ENCODE results near the gene YPEL5.

The YPEL5 gene

DNA sequence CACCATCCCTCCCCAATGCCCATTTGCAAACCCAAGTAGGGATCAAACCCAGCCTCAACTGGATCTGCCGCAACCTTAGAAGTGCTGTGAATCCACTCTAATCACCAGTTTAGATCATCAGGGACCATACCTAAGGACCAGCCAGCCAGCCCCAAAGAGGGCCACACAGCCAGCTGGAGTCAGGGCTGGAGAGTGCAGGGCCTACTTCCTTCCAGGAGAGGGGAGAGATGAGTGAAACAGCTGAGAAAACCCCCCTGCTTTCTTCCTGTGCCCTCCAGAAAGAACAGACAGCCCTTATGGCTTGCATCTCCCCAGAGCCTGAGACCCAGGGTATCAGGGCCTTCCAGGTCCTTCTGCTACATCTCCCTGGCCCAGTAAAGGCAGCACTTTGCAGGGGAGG is 25.8 kb downstream of the YPEL5 start:
- FAIRE-seq: no peak

DNA sequence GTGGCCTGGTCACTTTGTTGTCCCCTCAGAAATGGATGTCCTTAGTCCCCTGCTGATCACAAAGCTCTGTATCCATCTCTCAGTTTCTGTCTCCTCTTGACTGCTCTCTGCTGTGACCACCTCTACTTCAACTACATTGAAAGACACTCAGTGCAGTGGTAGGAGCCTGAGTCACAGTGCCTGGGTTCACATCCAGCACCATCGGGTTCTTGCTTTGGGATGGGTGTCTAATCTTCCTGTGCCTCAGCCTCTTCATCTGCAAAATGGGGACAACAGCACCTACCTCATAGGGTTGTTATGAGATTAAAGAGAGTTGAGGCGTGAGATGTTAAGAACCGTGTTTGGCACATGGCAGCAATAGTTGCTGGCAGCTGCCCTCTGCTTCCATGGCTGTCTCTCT is 30.6 kb downstream of the YPEL5 start:
- no peak for FAIRE-seq

DNA sequence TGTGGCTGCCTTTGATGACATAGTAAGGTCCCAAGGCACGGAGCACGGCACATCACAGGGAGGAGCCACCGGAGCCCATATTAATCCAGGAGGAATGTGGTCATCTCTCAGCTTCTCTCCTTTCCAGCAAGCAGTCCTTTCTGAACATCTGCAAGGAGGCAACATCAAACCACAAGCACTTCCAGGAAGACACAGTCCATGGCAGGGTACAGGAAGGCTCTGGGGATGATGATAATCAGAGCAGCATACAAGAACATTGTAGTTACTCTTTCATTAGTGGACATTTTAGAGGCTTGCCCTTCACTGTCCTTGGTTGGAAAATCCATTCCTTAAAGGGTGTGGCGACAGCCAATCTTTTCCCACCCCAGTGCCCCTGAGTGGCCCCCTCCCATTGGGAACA is 31.1 kb downstream of the YPEL5 start:
- no peak for FAIRE-seq

DNA sequence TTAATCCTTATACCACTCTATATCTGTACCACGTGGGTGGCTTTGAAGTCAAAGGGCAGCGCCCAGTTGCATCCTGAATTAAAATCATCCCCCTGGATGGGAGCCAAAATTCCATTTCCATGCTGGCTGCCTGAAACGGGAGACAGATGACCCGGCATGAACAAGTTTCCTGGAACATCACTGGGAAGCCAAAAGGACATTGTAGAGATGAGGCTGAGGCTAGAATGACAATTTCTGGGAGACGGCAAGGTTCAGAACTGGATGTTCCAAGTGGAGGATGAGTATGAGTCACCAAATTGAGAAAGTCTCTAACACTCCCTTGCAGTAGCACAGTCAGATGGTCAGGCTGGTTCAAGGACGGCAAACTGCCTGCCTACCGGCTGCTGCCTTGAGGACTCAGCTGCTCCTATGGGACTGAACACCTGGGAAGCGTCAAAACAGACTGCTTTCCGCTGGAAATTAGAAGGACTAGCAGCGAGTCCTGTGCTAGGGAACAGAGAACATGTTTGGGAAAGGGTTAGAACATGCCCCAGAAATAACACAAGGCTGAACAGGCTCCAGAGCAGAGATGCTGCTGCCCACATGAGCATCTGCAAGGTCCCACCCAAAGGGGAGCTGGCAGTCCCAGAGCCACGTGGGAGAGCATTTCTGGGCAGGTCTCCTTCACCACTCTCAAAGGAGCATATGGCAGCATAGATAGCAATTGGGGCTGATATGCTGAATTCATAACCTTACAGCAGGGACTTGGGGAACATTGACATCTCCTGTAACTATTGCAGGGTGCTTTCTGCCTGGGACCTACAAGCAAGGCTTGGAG is 32.0 kb downstream of the YPEL5 start:
- no peak for FAIRE-seq

DNA sequence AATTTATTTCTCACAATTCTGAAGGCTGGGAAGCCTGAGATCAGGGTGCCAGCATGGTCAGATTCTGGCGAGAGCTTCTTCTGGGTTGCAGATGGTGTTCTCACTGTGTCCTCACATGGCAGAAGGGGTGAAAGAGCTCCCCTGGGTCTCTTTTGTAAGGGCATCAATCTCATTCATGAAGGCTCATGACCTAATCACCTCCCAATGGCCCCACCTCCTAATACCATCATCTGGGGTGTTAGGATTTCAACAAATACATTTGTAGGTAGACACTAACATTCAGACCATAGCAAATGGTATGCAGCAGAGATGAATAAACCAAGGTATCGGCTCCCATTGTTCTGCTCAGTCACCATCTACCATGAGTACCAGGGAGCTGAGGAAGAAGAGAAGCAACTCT is 32.7 kb downstream of the YPEL5 start:
- FAIRE-seq: no peak

DNA sequence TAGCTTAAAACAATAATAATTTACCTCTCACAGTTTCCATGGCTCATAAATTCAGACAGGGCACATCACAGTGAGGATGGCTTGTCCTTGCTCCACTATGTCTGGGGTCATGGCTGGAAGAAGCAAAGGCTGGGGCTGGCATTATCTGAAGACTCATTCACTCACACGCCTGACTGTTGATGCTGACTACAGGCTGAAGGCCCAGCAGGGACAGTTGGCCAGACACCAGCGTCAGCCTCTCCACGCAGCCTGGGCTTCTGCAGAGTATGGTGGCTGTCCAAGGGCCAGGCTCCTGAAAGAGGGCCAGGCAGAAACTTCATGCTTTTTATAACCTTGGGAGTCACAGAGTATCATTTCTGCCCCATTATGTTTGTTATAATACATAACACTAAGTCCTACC is 33.4 kb downstream of the YPEL5 start:
- FAIRE-seq: no peak

DNA sequence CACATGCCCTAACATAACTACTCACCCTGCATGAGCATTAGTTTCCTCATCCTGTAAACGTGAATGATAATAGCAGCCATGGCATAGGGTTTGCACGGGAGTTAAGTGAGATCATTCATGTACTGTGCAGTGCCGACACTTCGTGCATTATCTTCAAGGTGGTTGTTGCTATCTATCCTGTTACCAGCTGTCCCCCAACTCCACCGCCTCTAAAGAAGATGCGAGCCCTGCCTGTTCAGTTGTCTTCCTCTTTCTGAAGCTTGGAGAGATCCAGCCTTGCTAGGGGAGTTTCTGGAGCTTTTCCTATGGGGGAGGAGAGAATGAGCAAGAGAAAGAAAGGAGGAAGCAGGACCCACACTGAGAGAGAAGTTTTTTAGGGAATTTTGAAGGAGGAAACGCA is 34.4 kb downstream of the YPEL5 start:
- FAIRE-seq: no peak

DNA sequence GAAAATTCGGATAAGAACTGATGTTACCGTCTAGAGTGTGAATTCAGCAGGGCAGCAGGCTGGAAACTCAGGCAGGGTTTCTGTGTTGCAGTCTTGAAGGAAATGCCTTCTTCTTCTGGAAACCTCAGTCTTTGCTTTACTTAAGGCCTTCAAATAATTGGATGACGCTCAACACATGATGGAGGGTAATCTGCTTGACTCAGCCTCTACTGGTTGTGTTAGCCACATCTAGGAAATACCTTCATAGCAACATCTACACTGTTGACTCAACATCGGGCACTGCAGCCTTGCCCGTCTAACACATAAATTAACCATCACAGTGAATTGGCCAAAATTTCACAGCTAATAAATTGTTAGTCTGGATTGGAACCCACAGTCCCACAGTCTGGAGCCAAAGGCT is 37.2 kb downstream of the YPEL5 start:
- FAIRE-seq: no peak

DNA sequence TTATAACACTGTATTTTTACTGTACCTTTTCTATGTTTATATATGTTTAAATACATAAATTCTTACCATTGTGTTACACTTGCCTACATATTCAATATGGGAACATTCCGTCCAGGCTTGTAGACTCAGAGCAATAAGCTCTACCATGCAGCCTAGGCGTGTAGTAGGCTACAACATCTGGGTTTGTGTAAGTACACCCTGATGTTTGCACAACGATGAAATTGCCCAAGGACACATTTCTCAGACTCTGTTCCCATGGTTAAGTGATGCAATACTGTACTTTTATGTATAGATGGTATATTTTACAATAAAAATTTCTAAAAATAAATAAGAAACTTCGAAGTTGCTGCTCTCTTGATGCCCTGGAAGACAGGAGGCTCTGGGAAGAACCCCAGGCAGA is 38.4 kb downstream of the YPEL5 start:
- no peak for FAIRE-seq

DNA sequence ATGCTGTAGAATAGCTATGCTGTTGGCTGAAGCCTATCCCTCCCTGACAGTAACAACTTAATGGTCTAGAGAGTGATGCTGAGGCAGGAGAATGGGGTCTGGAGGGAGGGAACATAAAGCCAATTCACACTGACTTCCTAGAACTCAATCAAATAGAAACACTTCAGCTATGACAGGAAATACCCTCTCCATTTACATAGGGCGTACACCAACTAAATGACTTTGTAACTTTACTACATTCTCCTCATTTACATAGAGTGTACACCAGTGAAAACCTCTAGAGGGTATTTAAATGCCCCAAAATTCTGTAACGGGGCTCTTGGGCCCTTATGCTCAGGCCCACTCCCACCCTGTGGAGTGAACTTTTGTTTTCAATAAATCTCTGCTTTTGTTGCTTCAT is 41.5 kb downstream of the YPEL5 start:
- no peak for FAIRE-seq

DNA sequence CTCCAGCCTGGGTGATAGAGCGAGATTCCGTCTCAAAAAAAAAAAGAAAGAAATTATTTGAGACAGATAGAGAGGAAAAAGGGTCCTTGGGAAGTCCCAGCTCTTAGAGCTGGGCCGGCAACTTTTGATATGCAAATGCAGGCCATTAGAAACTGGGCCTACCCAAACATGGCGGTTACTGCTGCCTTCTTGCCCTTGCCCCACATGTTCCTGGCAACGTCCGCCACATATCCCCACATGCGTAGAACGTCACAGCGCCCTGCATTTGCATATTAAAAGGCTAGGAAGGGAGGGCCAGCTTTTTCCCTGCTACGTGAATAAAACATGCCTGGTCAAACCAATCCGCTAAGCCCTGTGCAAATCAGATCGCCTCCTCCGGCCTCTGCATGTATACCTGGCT is 43.8 kb downstream of the YPEL5 start:
- FAIRE-seq: no peak

DNA sequence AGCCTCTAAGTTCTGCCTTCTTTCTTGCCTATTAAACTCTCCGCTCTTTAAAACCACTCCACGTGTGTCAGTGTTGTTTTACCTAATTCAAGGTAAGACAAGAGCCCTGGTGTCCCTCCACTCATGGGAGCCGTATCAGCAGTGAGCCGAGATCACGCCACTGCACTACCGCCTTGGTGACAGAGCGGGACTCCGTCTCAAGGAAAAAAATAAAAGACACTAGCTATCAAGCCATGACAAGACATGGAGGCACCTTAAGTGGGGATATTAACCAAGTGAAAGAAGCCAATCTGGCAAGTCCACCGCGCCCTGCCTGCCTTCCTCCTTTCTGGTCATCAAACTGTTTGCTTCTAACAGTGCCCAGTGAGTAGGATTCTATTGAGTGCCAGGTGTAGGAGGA is 44.3 kb downstream of the YPEL5 start:
- FAIRE-seq: no peak

DNA sequence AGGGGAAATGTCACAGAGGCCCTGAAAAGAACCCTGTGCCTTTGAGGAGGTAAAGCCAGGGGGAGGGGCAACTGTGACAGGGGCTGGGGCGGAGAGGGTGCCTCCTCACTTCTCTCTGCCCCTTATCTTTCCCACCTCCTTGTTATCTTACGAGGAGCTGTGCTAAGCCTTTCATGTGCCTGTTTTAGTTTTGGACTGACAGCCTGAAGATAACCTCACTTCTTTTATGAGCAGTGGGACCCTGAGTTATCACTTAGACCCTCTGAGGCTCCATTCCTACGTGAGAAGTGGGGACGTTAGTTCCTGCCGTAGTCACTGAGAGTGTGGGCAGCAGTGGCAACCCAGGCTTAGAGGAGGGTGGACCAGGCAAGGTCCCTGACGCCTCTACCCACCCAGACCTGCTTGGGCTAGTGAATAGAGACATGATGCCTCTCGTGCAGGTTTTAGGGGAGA is 45.0 kb downstream of the YPEL5 start:
- FAIRE-seq: no peak

DNA sequence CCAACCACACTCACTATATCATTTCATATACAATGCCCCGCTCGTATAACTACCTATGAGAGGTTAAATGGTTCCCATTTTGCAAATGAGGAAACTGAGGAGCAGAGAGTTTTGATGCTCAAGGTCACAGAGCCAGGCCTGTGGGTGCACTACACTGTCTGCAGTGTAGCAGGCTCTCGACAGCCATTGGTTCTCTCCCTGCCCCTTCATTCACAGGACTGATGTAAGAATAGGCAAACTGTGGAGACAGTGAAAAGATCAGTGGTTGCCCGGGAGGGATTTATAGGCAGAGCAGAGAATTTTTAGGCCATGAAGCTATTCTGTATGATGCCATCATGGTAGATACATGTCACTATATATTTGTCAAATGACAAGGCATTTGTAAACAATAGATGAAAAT is 45.5 kb downstream of the YPEL5 start:
- FAIRE-seq: no peak

DNA sequence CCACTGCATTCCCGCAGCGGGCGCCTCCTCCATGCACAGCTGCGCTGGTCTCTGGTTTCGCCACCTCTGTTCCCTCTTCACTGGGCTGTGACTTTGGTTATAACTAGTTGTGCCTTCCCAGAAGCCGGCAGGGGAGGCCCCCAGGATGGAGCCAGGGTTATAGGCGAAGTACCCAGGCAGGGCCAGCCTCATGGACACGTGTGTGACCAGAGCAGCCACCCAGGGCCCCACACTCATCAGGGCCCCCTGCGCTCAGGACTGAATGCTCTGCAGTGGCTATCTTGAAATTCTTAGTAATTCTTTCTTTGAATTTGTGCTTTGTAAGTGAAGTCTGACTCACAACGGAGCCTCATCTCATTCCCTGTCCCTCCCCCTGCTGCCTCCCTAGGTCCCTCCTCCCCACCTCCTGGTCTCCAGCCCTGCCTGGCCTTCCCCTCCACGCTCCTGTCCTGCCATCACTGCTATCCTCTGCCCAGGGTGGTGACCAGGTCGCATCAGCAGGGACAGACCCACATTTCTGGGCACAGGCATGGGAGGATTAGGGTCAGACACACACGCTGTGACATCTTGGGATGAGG is 46.4 kb downstream of the YPEL5 start:
- no peak for FAIRE-seq

DNA sequence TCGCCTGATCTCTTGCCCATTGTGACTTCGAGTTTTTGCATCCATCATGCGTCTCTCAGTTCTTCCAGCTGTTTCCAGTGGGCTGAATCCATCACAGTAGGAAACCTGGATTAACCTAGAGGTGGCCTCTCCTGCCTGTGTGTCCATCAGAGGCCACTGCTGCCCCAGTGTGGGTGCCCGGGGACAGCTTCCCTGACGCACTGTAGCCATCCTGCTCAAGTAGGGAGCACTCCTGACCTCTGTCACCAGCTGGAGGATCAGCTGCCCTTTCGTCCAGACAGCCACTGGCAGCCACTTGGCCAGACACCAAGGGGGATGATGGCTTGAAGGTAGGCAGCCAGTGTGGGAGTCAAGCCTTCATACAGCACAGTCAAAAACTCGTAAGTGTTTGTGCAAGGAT is 47.6 kb downstream of the YPEL5 start:
- no peak for FAIRE-seq

DNA sequence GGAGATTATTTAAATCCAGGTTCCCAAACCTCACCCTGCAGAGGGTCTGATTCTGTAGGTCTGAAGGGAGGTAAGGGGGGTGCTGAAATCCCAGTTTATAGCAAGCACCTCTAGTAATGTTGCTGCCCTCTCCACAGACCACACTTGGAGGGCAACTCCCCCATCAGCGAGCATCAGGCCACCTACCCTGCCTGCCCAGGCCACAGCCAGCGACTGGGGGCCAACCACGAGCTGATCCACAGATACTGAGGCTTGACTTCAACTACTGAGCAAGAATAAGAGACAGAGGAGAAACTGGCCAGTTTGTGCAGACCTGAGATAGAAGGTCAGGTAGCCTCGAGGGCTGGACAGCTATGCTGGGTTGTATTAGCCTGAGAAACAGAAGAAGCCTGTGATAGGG is 48.2 kb downstream of the YPEL5 start:
- no peak for FAIRE-seq

DNA sequence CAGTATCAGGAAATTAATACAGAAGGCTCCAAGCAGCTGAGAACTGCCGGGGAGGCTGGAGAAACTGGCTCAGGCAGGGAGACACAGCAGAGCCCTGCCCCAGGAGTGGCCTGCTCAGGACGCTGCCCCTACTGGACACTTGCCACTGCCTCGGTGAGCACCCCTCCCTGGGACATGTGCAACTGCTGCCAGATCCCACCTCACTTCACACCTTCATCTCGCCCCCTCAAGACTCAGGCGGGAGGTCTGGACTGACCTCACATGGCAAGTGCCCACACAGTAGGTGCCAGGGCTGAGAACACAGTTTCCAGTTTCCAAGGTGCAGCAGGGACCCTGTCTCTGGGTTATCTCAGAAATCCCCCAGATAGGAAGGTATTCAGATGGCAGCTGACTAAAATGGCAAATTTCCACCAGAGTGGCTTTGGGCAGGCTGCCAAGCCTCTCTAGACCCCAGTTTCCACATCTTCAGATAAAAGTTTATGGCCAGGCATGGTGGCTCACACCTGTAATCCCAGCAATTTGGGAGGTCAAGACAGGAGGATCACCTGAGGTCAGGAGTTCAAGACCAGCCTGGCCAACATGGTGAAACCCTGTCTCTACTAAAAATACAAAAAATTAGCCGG is 50.9 kb downstream of the YPEL5 start:
- no peak for FAIRE-seq

DNA sequence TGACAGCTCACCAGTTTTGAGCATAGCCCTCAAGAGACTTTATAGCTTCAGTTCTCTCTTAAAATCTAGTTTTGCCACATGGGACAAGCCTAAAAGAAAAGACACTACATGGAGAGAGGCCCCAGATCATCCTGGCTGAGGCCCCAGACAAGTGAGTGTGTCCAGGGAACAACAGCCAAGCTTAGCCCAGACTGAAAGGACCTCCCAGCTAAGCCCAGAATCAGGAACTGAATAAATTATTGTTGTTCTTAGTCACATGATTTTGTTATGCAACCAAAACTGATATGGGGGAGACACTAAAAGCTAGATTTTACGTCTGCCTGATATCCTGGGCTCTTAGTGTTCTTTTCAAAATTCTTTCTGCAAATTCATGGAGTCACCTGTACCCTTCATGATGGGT is 55.2 kb downstream of the YPEL5 start:
- no peak for FAIRE-seq

DNA sequence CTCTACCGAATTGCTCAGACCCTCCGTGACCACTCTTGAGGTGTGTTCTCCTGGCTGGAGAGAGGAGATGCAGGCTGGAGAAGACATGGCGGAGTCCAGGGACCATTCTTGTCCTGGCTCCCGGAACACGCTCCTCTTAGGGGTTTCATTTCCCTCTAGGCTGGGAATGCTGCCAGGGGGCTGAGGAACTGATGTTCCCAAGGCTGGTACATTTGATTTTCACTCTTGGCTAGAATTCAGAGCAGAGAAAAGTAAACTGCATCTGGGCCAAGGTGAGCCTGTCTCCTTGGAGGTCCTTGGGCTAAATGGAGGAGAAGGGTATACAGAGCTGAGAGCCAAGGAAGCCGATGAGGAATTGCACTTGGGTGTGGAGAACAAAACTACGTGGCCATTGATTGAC is 56.3 kb downstream of the YPEL5 start:
- FAIRE-seq: no peak

DNA sequence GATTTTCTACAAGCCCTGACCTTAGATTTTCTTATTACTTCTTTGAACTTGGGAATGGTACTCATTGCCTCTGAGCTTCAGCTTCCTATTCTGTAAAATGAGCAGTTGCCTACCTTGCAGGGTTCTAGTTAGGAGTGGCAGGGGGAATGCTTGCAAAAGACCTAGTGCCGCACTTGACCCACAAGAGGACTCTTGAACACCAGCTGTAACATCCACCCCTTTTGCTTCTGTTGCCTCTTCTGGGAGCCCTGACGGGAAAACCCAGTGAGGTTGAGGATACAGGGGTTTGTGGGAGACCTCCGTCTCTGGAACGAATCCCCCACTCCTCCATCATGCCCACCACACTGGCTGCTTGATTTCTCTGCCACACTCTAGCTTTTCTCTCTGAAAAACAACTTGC is 57.5 kb downstream of the YPEL5 start:
- no peak for FAIRE-seq

DNA sequence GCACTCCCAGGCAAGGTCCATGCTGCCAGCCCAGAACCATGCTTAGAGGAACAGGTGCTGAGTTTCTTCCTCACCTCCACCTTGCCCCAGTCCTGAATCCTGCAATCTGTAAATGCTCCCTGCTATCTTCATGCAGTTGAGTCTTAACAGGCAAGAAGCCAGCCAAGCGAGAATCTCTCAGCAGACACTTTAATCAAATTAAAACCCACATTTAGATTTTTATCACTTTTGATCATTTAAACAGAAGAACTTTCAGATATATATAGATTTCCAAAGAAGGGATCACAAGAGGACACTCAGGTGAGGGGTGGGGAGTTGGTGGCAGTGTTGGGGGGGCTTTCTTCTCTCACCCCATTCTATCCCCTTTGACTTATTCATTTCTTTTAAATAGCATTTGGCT is 58.6 kb downstream of the YPEL5 start:
- no peak for FAIRE-seq

DNA sequence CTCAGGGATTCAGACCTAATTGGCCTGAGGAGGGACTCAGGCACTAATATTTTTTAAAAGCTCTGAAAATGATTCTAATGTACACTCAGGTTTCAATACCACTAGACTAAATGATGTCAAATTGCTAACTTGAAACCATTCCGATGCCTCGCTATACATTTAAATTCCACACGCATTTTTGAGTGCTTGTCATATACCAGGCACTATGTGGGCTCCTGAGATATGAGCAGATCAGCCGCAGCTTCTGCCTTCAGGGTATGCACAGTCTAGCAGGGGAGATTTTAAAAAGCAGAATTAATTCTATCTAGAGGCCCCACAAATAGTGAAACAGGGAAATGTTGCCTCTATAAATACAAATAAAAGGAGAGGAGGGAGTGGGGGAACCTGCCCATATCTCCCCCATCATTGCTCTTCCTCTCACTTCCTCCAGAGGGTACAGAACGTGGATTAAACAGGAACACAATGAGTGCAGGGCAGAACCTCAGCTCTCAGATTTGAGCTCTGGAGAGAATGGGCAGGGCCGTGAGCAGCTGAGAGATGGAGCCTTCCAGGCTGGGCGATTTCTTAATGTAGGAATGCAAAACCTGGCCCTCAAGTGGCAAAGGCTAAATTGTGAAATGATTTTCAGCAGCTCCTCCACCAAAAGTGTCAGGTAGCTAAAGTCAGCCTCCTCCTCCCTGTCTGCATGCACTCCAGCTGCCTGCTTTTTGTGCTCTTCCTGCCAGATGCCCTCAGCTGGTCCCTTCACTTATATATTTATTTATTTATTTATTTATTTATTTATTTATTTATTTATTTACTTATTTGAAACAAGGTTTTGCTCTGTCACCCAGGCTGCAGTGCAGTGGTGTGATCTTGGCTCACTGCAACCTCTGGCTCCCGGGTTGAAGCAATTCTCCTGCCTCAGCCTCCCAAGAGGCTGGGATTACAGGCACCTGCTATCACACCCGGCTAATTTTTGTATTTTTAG is 59.9 kb downstream of the YPEL5 start:
- no peak for FAIRE-seq

All from G401.6 (cell line).